Peyer's patch (tissue), 4 donors: Measurements from ENCODE around the gene SERPINB12.

Experiments
- CTCF ChIP-seq, 6 experiments: fragments of 450-650 bp in 4 of 6; fragments of 200-600 bp in 2 of 6; sonication (generic) in 1 of 6; IDR thresholded peaks; one replicate each; pipeline ENCODE4 v1.5.1; 2017 to 2019; ENCODE audit warnings: antibody characterized with exemption in 6 of 6, mild to moderate bottlenecking in 3 of 6, moderate library complexity in 1 of 6
- POLR2A ChIP-seq, 2 donors: fragments of 450-650 bp; IDR thresholded peaks; one replicate each; pipeline ENCODE4 v1.5.1; 2017; ENCODE audit warnings: antibody characterized with exemption in 2 of 2, mild to moderate bottlenecking in 2 of 2, moderate library complexity in 2 of 2

GRCh38 chr18:63559567-63560491 is 17.7 kb downstream of the SERPINB12 start:
- TF ChIP-seq CTCF (IDR thresholded peaks at IDR 0.05) = no peak
- TF ChIP-seq POLR2A (IDR thresholded peaks at IDR 0.05) = no peak
